ENCODE measurements around the gene CCDC182.

Gene CCDC182

GRCh38 chr17:57733085-57733484 lies 12.0 kb downstream of the CCDC182 start:
- Mint-ChIP-seq H3K9me3 (no peaks in the 10 kb centered on the region), H3K27ac (no peak overlapping the region), H3K27me3 (no peaks in the 10 kb centered on the region), H3K4me1 (ENCODE audit: low read depth in 2 of 2) (peaks cover 0 to 5% of the 10 kb centered on the region in 2 donors), H3K36me3 (ENCODE audit: insufficient read depth) (no peaks in the 10 kb centered on the region), H3K4me3 (no peak overlapping the region)
- no peak for ATAC-seq (replicated peaks)
- DNase-seq, result no peak

DNA sequence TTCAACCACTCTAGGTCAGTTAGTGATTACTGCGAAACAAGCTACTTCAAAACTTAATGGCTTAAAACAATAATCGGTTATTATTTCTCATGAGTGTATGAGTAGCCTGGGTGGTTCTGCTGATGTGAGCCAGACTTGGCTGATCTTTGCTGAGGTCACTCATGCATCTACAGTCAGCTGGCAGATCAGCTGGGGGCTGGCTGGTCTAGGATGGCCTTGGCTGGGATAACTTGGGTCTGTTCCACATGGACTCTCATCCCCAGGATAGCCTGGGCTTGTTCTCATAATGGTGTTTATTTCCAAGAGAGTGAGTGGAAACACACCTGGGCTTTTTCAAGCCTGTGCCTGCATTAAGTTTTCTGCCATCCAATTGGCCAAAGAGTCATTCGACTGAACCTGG lies 13.0 kb downstream of the CCDC182 start:
- DNase-seq (no peak), ATAC-seq (replicated peaks) (no peak)
- Mint-ChIP-seq H3K4me3 (no peak overlapping the region), H3K4me1 (ENCODE audit: low read depth in 2 of 2) (peaks cover 0 to 5% of the 10 kb centered on the region in 2 donors), H3K27me3 (no peaks in the 10 kb centered on the region), H3K9me3 (no peaks in the 10 kb centered on the region), H3K27ac (no peak overlapping the region), H3K36me3 (ENCODE audit: insufficient read depth) (no peaks in the 10 kb centered on the region)

- no peak for ATAC-seq (replicated peaks)
- DNase-seq, result no peak
- H3K27ac Mint-ChIP-seq, result no peak overlapping the region
These were observed 14.9 kb downstream of the CCDC182 start for GRCh38 chr17:57730026-57730701.

GRCh38 chr17:57727630-57728175 lies 17.4 kb downstream of the CCDC182 start:
- H3K9me3 Mint-ChIP-seq, result no peaks in the 10 kb centered on the region
- no peaks in the 10 kb centered on the region for H3K36me3 Mint-ChIP-seq (ENCODE audit: insufficient read depth)
- peaks cover 0 to 14% of the 10 kb centered on the region in 2 donors for H3K27me3 Mint-ChIP-seq
- no peak overlapping the region for H3K27ac Mint-ChIP-seq
- peaks cover 5 to 7% of the 10 kb centered on the region in 2 donors for H3K4me1 Mint-ChIP-seq (ENCODE audit: low read depth in 2 of 2)
- DNase-seq (no peak), ATAC-seq (replicated peaks) (no peak)
- no peak overlapping the region for H3K4me3 Mint-ChIP-seq

More at GRCh38 chr17:57730026-57730701, 14.9 kb downstream of the CCDC182 start:
- Mint-ChIP-seq H3K9me3 (no peaks in the 10 kb centered on the region), H3K4me3 (no peak overlapping the region), H3K27me3 (peaks cover 0 to 2% of the 10 kb centered on the region in 2 donors), H3K4me1 (ENCODE audit: low read depth in 2 of 2) (peaks cover 0 to 5% of the 10 kb centered on the region in 2 donors), H3K36me3 (ENCODE audit: insufficient read depth) (no peaks in the 10 kb centered on the region)

DNA sequence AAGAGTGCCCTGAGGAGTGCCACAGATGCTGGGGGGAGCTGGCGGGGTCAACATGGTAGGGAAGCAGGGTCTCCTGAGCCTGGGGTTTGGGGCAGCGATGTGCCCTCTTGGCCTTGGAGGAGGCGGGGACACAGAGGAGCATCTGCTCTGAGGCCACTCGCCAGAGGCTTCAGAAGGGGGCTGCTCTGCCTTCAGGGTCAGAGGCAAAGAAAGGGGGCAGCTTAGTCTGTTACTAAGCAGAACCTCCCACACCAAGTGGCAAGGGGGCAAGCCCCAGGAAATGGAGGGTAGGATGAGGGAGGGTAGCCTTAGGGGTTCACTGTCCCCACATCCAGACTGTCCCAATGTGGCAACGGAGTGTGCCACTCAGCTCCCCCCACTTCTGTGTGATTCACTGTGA lies 18.3 kb downstream of the CCDC182 start:
- peaks cover 5 to 7% of the 10 kb centered on the region in 2 donors for H3K4me1 Mint-ChIP-seq (ENCODE audit: low read depth in 2 of 2)
- H3K4me3 Mint-ChIP-seq, result no peak overlapping the region
- H3K36me3 Mint-ChIP-seq (ENCODE audit: insufficient read depth), result no peaks in the 10 kb centered on the region
- no peak overlapping the region for H3K27ac Mint-ChIP-seq
- H3K27me3 Mint-ChIP-seq, result peaks cover 0 to 14% of the 10 kb centered on the region in 2 donors
- ATAC-seq (replicated peaks), result no peak
- H3K9me3 Mint-ChIP-seq, result no peaks in the 10 kb centered on the region
- no peak for DNase-seq

DNA sequence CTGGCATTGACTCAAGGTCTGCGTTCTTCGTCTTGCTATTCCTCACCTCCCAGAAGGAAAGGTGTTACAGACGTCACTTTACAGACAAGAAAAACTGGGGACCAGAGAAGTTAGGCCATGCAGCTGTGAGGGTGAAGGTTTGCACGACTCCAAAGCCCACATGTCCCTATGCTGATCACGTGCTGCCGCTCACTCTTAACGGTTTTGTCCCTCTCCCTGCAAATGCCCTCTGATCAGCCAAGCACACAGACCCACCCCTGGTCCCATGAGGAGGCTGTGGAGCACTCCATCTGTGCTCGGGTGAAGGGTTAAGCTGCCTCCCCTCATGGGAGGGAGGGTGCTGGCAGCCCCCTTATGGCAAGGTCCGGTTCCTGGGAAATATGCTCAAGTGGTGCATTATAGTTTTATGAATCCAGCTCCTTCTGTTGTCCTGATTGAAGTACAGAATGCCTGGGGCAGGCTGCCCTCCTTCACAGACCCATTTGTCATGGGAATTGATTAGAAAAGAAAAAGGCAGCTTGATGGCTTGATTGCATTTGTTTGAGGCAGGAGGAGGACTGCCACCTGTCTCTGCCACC lies 18.8 kb downstream of the CCDC182 start:
- peaks cover 0 to 14% of the 10 kb centered on the region in 2 donors for H3K27me3 Mint-ChIP-seq
- peaks cover 5 to 7% of the 10 kb centered on the region in 2 donors for H3K4me1 Mint-ChIP-seq (ENCODE audit: low read depth in 2 of 2)
- no peak for DNase-seq
- H3K9me3 Mint-ChIP-seq, result no peaks in the 10 kb centered on the region
- no peaks in the 10 kb centered on the region for H3K36me3 Mint-ChIP-seq (ENCODE audit: insufficient read depth)
- no peak for ATAC-seq (replicated peaks)
- no peak overlapping the region for H3K4me3 Mint-ChIP-seq
- no peak overlapping the region for H3K27ac Mint-ChIP-seq

GRCh38 chr17:57724729-57725125 lies 20.4 kb downstream of the CCDC182 start:
- Mint-ChIP-seq H3K27ac (no peak overlapping the region), H3K36me3 (ENCODE audit: insufficient read depth) (no peaks in the 10 kb centered on the region), H3K9me3 (no peaks in the 10 kb centered on the region), H3K27me3 (peaks cover 0 to 14% of the 10 kb centered on the region in 2 donors), H3K4me1 (ENCODE audit: low read depth in 2 of 2) (peaks cover 0 to 7% of the 10 kb centered on the region in 2 donors), H3K4me3 (no peak overlapping the region)
- ATAC-seq (replicated peaks), result no peak
- DNase-seq, result no peak

DNA sequence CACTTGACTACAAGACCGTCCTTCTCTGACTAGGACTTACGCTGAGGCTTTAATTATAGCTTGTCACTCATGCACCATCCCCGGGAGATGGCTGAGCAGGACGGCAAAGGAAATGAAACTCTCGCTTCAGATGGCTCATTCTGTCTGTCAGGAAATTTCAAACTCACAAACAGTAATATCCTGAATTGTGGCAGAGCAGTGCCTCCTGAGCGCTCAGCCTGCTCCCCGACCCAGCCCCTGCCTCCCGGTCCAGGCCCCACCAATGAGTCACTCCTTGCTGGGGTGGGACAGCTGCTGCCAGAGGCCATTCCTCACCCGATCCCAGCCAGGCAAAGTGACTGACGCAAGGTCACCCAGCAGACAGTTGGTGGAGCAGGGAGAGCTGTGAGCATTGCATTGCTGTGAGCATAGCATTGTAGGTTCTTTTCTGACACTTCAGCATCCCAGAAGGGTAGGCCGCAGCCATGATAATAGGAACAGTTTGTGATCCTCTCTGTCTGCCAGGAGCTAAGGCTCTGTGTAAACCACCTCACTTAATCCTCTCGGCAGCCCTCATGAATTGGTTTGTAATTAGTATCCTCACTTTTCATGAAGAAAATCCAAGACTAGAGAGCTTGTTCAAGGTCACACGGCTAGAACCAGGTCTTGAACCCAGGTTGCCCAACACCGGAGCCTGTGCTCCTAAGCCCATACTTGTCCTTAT lies 20.9 kb downstream of the CCDC182 start:
- Mint-ChIP-seq H3K4me1 (ENCODE audit: low read depth in 2 of 2) (peaks cover 0 to 7% of the 10 kb centered on the region in 2 donors), H3K4me3 (no peak overlapping the region), H3K27ac (no peak overlapping the region), H3K36me3 (ENCODE audit: insufficient read depth) (no peaks in the 10 kb centered on the region), H3K27me3 (peaks cover 0 to 14% of the 10 kb centered on the region in 2 donors), H3K9me3 (no peaks in the 10 kb centered on the region)
- ATAC-seq (replicated peaks) (no peak), DNase-seq (no peak)

DNA sequence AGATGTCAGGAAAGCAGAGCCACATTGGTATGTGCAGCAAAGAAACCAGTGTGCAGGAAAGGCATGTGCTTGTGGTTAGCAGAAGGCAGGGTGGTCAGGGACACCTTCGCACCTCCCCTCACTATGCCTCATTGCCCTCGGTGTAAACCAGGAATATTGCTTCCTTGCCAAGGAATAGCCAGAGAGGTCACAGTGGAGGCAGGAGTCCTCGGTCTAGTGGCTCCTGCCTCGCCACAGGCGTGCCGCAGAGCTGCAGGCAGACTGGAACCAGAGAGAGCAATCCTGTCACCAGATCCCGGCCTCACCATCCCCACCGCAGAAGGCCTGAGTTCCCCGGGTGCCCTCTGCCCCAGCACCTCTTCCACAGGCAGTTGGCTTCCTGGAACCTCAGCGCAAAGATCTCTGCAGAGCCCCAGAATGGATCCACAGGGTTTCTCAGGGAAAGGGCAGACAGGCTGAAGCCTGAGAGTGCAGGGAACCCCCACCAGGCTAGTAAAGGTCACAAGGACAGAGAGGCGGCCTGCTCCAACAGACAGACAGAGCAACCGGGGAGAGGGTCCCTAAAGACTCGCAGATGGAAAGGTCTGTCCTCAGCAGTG lies 21.6 kb downstream of the CCDC182 start:
- Mint-ChIP-seq H3K27ac (no peak overlapping the region), H3K4me1 (ENCODE audit: low read depth in 2 of 2) (peaks cover 0 to 7% of the 10 kb centered on the region in 2 donors), H3K27me3 (peaks cover 0 to 14% of the 10 kb centered on the region in 2 donors), H3K4me3 (no peak overlapping the region), H3K9me3 (no peaks in the 10 kb centered on the region), H3K36me3 (ENCODE audit: insufficient read depth) (no peaks in the 10 kb centered on the region)
- no peak for DNase-seq
- ATAC-seq (replicated peaks), result no peak

DNA sequence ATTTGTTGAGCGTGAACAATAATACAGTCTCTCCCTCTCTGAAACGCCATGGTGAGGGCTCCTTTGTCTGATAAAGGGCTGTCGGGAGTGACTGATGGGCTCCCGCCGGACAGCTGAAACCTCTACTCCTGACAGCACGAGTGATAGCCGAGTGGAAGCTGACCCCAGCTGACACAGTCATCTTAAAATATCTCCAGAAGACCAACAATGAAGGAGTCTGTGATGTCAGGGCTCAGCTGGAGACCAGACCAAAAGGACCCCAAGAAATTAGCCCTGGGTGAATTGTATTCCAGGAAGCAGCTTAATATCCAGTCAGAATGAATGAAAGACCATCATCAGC lies 22.4 kb downstream of the CCDC182 start:
- no peaks in the 10 kb centered on the region for H3K36me3 Mint-ChIP-seq (ENCODE audit: insufficient read depth)
- DNase-seq (no peak), ATAC-seq (replicated peaks) (no peak)
- no peak overlapping the region for H3K27ac Mint-ChIP-seq
- peaks cover 0 to 7% of the 10 kb centered on the region in 2 donors for H3K4me1 Mint-ChIP-seq (ENCODE audit: low read depth in 2 of 2)
- no peak overlapping the region for H3K4me3 Mint-ChIP-seq
- H3K27me3 Mint-ChIP-seq, result peaks cover 0 to 17% of the 10 kb centered on the region in 2 donors
- H3K9me3 Mint-ChIP-seq, result no peaks in the 10 kb centered on the region

- DNase-seq, result no peak
- H3K36me3 Mint-ChIP-seq (ENCODE audit: insufficient read depth), result no peaks in the 10 kb centered on the region
- H3K4me3 Mint-ChIP-seq, result no peak overlapping the region
- no peaks in the 10 kb centered on the region for H3K9me3 Mint-ChIP-seq
- peaks cover 0 to 7% of the 10 kb centered on the region in 2 donors for H3K4me1 Mint-ChIP-seq (ENCODE audit: low read depth in 2 of 2)
- H3K27ac Mint-ChIP-seq, result no peak overlapping the region
- peaks cover 0 to 22% of the 10 kb centered on the region in 2 donors for H3K27me3 Mint-ChIP-seq
- no peak for ATAC-seq (replicated peaks)
These were observed 23.0 kb downstream of the CCDC182 start for GRCh38 chr17:57721967-57722703.

DNA sequence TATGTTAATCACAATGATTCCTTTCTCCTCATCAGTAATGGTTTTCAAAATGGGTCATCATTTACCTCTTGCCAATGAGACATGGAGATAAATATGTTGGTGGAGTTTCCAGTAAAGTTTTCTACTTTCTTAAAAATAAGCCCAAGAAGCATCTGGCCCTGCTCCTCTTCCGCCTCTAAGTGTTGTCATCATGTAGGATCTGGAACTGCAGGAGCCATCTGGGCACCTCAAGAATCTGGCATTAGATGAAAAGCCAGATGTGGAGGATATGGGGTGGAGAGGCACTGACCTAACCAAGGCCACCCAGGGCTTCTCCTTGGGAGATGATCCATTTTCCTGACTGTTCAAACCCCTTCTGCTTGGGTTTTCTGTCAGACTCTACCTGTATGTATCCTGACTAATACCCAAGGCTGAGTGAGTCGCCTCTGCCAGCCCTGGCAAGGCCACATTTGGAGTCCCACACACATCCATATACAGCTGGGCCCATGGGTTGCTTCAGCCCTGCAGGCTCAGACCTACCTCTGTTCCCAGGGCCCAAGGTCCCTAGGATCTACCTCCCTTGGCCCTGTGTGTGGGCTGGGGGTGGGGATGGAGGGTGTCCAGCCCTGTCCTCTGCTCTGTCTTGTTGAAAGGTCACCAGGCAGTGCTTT lies 24.6 kb downstream of the CCDC182 start:
- Mint-ChIP-seq H3K36me3 (ENCODE audit: insufficient read depth) (no peaks in the 10 kb centered on the region), H3K27ac (no peak overlapping the region), H3K4me1 (ENCODE audit: low read depth in 2 of 2) (peaks cover 0 to 7% of the 10 kb centered on the region in 2 donors), H3K27me3 (peaks cover 14 to 38% of the 10 kb centered on the region in 2 donors), H3K4me3 (no peak overlapping the region), H3K9me3 (no peaks in the 10 kb centered on the region)
- DNase-seq, result no peak
- no peak for ATAC-seq (replicated peaks)

All from effector memory CD8-positive, alpha-beta T cell (primary cell).